ENCODE data around the gene RANBP3.

Gene RANBP3

GRCh38 chr19:5923356-5923755 is 54.6 kb downstream of the RANBP3 start:
- DNase-seq: no peak

GRCh38 chr19:5922161-5922545 is 55.8 kb downstream of the RANBP3 start:
- no peak for DNase-seq

GRCh38 chr19:5921516-5922160 is 56.3 kb downstream of the RANBP3 start:
- no peak for DNase-seq

GRCh38 chr19:5918463-5919079 is 59.4 kb downstream of the RANBP3 start:
- no peak for DNase-seq

- DNase-seq: no peak
Observed at GRCh38 chr19:5917431-5918107, 60.4 kb downstream of the RANBP3 start.

GRCh38 chr19:5916181-5916708 is 61.7 kb downstream of the RANBP3 start:
- DNase-seq: no peak

GRCh38 chr19:5915782-5916165 is 62.2 kb downstream of the RANBP3 start:
- no peak for DNase-seq

GRCh38 chr19:5914946-5915781 is 62.8 kb downstream of the RANBP3 start:
- no peak for DNase-seq

GRCh38 chr19:5914358-5914774 is 63.6 kb downstream of the RANBP3 start:
- no peak for DNase-seq

GRCh38 chr19:5913739-5914357 is 64.1 kb downstream of the RANBP3 start, which contains the start of gene CAPS:
Gene CAPS, plus strand, starts transcription at chr19:5914254. Its CDS starts 153 bp downstream, at chr19:5914407.
- DNase-seq: no peak

- no peak for DNase-seq
Observed at GRCh38 chr19:5911366-5911765, 66.6 kb downstream of the RANBP3 start.

GRCh38 chr19:5910638-5910907 is 67.4 kb downstream of the RANBP3 start:
- no peak for DNase-seq

- DNase-seq: no peak
Observed at GRCh38 chr19:5908773-5909442, 69.0 kb downstream of the RANBP3 start.

- DNase-seq: no peak
Observed at GRCh38 chr19:5907241-5907640, 70.7 kb downstream of the RANBP3 start.

- no peak for DNase-seq
Observed at GRCh38 chr19:5905114-5905778, 72.7 kb downstream of the RANBP3 start.

- peak; percentile 100 for DNase-seq
Observed at GRCh38 chr19:5904352-5905113, 73.4 kb downstream of the RANBP3 start, which contains the start of gene VMAC. Gene VMAC, plus strand, starts transcription at chr19:5904872. Its CDS starts 19 bp downstream, at chr19:5904891.

GRCh38 chr19:5903624-5904351 is 74.2 kb downstream of the RANBP3 start, which contains the start of gene NDUFA11:
Gene NDUFA11, minus strand, starts transcription at chr19:5903790. Its CDS starts 82 bp downstream, at chr19:5903708.
- peak; percentile 98 for DNase-seq

GRCh38 chr19:5903056-5903623 is 74.8 kb downstream of the RANBP3 start:
- no peak for DNase-seq

- no peak for DNase-seq
Observed at GRCh38 chr19:5900976-5901375, 77.0 kb downstream of the RANBP3 start.
